Measurements from ENCODE around the gene PCK2. TPM values are rescaled to one million over a fixed set of nuclear protein-coding genes. Genes with fewer than 3 reads are reported as not detected.

The PCK2 gene
- total RNA-seq, 1 experiment from 2014 or later: 40.8 TPM

GRCh38 chr14:24060984-24061913, 32.9 kb upstream of the PCK2 start:
- no peak for DNase-seq (ENCODE audit: extremely low read depth, low read depth)

DNA sequence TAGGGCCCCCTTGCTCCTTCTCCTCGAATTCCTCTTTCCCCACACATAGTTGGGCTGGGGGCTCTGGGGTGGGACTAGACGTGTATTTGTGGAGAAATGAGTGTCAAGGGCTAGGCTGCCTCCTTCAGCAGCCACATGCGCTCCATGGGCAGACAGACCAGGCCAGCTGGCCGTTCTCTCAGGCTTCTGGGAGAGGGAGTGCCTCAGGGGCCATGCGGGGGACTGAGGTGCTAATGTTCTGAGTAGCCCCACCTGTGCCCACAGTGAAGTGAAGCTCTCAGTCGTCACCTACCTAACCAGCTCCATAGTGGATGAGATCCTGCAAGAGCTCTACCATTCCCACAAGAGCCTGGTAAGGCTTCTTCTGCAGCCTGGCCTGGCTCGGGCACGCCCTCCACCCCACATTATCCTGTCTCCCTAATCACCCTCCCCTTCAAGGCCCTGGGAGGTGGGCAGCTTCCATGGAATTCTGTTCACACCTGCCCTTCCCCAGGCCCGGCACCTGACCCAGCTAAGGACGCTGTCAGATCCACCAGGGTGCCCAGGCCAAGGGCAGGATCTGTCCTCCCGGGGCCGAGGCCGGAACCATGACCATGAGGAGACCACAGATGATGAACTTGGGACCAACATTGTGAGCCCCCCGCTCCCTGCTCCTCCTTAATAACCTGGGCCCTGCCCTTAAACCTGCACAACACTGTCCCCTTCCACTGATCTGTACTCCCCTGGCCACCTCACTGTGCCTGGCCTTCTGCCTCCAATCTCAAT, 31.7 kb upstream of the PCK2 start:
- no peak for DNase-seq (ENCODE audit: extremely low read depth, low read depth)

GRCh38 chr14:24063263-24063836, 30.8 kb upstream of the PCK2 start:
- DNase-seq (ENCODE audit: extremely low read depth, low read depth): no peak

- DNase-seq (ENCODE audit: extremely low read depth, low read depth): no peak
Measured at GRCh38 chr14:24064091-24064795, 29.9 kb upstream of the PCK2 start.

DNA sequence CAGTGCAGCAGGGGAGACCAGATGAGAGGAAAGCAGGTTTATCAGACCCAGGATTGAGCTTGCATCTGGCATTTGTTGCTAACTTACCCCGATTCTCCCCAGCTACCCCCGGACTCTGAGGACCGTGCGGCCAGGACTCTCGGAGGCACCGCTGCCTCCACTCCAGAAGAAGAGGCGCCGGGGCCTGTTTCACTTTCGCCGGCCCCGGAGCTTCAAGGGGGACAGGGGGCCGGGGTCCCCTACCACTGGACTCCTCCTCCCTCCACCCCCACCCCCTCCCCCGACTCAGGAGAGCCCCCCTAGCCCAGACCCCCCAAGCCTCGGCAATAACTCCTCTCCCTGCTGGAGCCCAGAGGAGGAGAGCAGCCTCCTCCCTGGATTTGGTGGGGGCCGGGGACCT, 29.3 kb upstream of the PCK2 start:
- DNase-seq (ENCODE audit: extremely low read depth, low read depth): no peak

GRCh38 chr14:24065408-24065807, 28.7 kb upstream of the PCK2 start:
- no peak for DNase-seq (ENCODE audit: extremely low read depth, low read depth)

DNA sequence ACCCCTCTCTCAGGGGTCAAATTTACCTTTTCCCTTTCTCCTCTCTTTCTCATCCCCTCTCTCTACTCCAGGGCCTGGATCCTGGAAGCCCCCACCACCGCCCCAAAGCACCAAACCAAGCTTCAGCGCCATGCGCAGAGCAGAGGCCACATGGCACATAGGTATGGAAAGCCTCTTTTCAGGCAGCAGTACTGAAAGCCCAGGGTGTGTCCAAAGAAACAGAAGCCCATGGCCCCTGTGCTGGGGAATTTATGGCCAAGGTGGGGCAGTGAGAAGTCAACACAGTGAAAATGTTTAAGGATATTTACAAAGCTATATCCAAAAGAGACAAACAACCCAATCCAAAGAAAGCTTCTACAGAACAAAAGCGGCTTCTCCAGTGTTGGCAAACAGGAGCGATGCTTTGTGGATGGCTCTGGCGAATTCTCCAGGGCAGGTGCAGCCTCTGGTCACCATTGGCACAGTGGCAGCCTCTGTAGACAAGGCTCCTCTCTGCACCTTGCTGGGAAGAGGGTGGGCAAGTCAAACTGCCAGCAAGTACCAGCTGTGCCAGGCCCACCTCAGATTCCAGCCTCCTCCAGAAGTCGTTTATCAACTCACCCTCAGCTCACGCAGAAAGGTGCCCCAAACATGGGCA, 27.5 kb upstream of the PCK2 start:
- no peak for DNase-seq (ENCODE audit: extremely low read depth, low read depth)

- no peak for DNase-seq (ENCODE audit: extremely low read depth, low read depth)
Measured at GRCh38 chr14:24067133-24068082, 26.7 kb upstream of the PCK2 start.

DNA sequence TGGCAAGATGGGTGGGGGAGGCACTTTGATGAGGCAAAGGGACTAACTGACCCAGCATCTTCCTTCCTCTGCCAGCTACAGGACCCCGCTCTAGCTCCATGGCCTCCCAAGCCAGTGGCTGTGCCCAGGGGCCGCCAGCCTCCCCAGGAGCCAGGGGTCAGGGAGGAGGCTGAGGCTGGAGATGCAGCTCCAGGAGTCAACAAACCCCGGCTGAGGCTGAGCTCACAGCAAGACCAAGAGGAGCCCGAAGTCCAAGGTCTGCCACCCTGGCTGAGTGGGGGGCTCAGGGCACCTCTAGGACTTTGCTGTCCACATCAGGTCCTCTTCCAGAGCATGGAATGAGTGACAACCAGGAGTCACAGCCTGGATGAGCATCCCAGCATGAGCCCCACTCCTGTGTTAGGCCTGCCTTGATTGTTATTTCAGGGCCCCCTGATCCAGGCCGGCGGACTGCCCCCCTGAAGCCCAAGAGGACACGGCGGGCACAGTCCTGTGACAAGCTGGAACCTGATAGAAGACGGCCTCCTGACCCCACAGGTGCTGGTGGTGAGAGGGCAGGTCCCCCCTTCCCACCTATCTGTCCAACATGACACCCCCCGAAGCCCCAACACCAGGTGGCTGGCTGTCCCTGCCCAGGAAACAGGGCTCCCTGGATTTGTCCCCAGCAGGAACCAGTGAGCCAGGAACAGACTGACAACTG, 25.2 kb upstream of the PCK2 start:
- DNase-seq (ENCODE audit: extremely low read depth, low read depth): no peak

GRCh38 chr14:24069411-24069735, 24.7 kb upstream of the PCK2 start:
- DNase-seq (ENCODE audit: extremely low read depth, low read depth): no peak

GRCh38 chr14:24070285-24071143, 23.6 kb upstream of the PCK2 start:
- no peak for DNase-seq (ENCODE audit: extremely low read depth, low read depth)

DNA sequence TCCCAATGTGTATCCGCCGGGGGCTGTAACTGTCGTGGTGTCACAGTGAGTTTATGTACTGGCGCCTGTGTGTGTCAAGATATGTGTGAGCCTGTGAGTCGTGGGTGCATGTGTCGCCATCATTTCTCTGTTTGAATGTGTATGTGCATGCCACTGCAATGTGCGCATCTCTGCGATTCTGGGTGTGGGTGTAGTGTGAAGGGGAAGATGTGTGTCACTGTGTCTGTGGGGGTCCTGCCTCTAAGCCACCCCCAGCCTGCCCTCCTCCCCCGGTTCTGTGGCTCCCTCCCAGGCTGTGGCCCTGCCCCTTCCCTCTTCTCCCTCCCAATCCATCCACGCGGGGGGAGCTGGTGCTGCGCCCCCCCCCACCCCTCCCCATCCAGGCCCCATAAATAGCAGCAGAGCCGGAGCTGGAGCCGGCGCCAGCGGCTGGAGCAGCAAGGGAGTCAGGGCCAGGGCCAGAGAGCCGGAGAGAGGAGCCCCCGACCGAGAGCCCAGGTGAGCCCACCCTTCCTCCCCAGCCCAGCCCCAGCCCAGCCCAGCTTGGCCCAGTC, 22.9 kb upstream of the PCK2 start, which contains the start of gene CPNE6:
CPNE6 (plus strand) TSS at position 419 of the 554 bp plus-strand sequence. CDS start 1,375 bp downstream, outside the sequence.
- DNase-seq (ENCODE audit: extremely low read depth, low read depth): no peak

DNA sequence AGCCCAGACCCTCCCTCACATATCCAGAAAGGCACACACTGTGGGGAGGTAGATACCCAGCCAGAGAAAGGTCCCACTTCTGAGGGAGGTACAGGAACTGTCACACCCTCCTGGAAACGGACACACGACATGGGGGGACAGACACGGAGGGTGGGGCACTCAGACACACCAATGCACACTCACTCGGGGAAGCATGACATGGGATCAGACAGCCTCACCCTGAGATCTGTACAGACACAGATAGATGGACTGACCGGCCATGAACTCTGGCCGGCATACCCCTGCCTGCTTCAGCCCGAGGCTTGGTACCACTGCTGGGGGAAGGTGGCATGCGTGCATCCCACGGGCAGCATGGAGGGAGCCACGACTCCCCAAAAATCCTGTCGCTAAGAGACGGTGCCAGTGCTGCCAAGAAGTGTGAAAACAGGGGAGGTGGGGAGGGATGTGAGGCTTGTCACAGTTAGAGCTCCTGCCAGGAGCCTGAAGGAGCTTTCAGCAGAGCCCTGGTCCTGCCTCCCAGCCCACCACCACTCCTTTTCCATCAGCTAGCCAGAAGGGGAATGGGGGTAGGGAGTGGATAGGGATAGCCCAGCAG, 22.2 kb upstream of the PCK2 start:
- DNase-seq (ENCODE audit: extremely low read depth, low read depth): no peak

DNA sequence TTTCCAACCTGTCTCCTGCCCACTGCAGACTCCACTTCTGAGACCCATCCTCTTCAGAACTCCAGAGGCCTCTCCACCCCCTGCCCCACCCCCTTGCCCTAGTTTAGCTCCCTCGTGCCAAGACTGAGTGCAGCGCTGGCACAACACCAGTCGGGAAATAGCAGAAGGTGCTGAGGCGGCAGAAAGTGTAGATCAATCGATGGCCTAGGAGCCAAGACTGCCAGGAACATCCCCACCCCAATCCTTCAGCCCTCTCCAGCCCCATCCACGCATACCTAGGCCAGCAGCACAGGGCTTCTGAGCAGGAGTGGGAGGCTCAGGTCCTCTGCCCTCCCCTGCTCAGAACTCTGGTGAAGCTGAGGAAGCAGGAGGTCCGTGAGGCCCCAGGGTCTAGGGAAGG, 21.7 kb upstream of the PCK2 start:
- DNase-seq (ENCODE audit: extremely low read depth, low read depth): no peak

DNA sequence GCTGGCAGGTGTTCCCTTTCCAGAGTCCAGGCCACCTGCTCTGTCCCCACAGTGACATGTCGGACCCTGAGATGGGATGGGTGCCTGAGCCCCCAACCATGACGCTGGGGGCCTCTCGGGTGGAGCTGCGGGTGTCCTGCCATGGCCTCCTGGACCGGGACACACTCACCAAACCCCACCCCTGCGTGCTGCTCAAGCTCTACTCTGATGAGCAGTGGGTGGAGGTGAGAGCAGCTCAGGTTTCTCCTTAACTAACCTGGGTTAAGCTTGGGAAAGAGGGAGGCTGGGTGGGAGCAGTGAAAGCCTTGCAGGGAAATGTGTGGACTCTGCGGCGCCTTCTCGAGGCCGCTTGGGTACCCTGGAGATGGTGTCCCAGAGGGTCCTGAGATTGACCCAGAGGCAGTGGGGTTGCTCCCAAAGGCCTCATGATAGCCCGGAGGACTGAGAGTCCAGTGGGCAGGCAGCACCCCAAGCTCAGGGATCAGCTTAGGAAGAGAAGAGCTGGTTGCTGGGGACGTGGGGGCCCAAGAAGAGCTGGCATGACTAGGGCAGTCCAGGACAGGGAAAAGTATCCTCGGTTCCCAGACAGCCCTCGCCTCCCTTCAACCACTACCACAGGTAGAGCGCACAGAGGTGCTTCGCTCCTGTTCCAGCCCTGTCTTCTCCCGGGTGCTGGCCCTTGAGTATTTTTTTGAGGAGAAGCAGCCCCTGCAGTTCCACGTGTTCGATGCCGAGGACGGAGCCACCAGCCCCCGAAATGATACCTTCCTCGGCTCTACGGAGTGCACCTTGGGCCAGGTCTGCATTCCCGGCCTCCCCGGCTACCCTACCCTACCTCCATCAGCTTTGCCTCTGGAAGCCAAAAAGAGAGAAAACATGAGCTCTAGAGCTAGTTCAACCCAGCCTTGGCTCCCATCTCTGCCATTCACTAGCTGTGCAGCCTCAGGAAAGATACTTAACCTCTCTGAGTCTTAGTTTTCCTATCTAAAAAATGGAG, 20.9 kb upstream of the PCK2 start:
- no peak for DNase-seq (ENCODE audit: extremely low read depth, low read depth)

Data from NCI-H460 (cell line).